Peyer's patch (tissue), 4 donors: ENCODE measurements around the gene CYLC2.

Experiments used
- CTCF ChIP-seq, 6 experiments: fragments of 450-650 bp in 4 of 6; fragments of 200-600 bp in 2 of 6; sonication (generic) in 1 of 6; IDR thresholded peaks; one replicate each; pipeline ENCODE4 v1.5.1; 2017 to 2019; ENCODE audit warnings: antibody characterized with exemption in 6 of 6, mild to moderate bottlenecking in 3 of 6, moderate library complexity in 1 of 6
- POLR2A ChIP-seq, 2 donors: fragments of 450-650 bp; IDR thresholded peaks; one replicate each; pipeline ENCODE4 v1.5.1; 2017; ENCODE audit warnings: antibody characterized with exemption in 2 of 2, mild to moderate bottlenecking in 2 of 2, moderate library complexity in 2 of 2

- TF ChIP-seq CTCF (IDR thresholded peaks at IDR 0.05) (no peak), POLR2A (IDR thresholded peaks at IDR 0.05) (no peak)
These were observed 42.7 kb downstream of the CYLC2 start for GRCh38 chr9:103037508-103038477.
